OCI-LY3 (cell line): ENCODE measurements around the gene DDA1.

Source experiments
- CTCF ChIP-seq: fragments of 200-600, 300-600 bp; sonication (generic); IDR thresholded peaks from 2 replicates; pipeline ENCODE4 v1.5.1; 2014; ENCODE audit warnings: antibody characterized with exemption, low read length, low read depth
- EZH2phosphoT487 ChIP-seq: fragments of 200-600 bp; shearing (Covaris generic); IDR thresholded peaks from 2 replicates; pipeline ENCODE4 v1.6.1; 2018; ENCODE audit warnings: antibody characterized with exemption, mixed run types, low read depth

- TF ChIP-seq EZH2phosphoT487 = no peak
- no peak for TF ChIP-seq CTCF
These were observed 15.2 kb downstream of the DDA1 start for GRCh38 chr19:17324357-17325114.
